ENCODE data around the gene LURAP1L.

The LURAP1L gene

GRCh38 chr9:12813960-12814876 is 39.4 kb downstream of the LURAP1L start:
- peak; percentile 92 for DNase-seq (ENCODE audit: low spot score)

- DNase-seq (ENCODE audit: low spot score): no peak
Observed at GRCh38 chr9:12814877-12815237, 40.0 kb downstream of the LURAP1L start.

- no peak for DNase-seq (ENCODE audit: low spot score)
Observed at GRCh38 chr9:12815888-12816287, 41.1 kb downstream of the LURAP1L start.

- no peak for DNase-seq (ENCODE audit: low spot score)
Observed at GRCh38 chr9:12816656-12817101, 41.9 kb downstream of the LURAP1L start.

- DNase-seq (ENCODE audit: low spot score): no peak
Observed at GRCh38 chr9:12817702-12818101, 42.9 kb downstream of the LURAP1L start.

- peak; percentile 33 for DNase-seq (ENCODE audit: low spot score)
Observed at GRCh38 chr9:12818431-12819000, 43.7 kb downstream of the LURAP1L start.

- peak; percentile 6 for DNase-seq (ENCODE audit: low spot score)
Observed at GRCh38 chr9:12819436-12820185, 44.8 kb downstream of the LURAP1L start.

- DNase-seq (ENCODE audit: low spot score): no peak
Observed at GRCh38 chr9:12822111-12822510, 47.3 kb downstream of the LURAP1L start.

GRCh38 chr9:12826924-12827565 is 52.2 kb downstream of the LURAP1L start:
- DNase-seq (ENCODE audit: low spot score): no peak

GRCh38 chr9:12833701-12834100 is 58.9 kb downstream of the LURAP1L start:
- DNase-seq (ENCODE audit: low spot score): no peak

GRCh38 chr9:12838546-12838945 is 63.7 kb downstream of the LURAP1L start:
- DNase-seq (ENCODE audit: low spot score): peak; percentile 20

GRCh38 chr9:12843735-12844134 is 68.9 kb downstream of the LURAP1L start:
- no peak for DNase-seq (ENCODE audit: low spot score)

GRCh38 chr9:12846035-12846434 is 71.2 kb downstream of the LURAP1L start:
- peak; percentile 61 for DNase-seq (ENCODE audit: low spot score)

GRCh38 chr9:12847561-12847960 is 72.7 kb downstream of the LURAP1L start:
- DNase-seq (ENCODE audit: low spot score): no peak

GRCh38 chr9:12849486-12850003 is 74.7 kb downstream of the LURAP1L start:
- no peak for DNase-seq (ENCODE audit: low spot score)

GRCh38 chr9:12851341-12852090 is 76.7 kb downstream of the LURAP1L start:
- no peak for DNase-seq (ENCODE audit: low spot score)

GRCh38 chr9:12853051-12853450 is 78.2 kb downstream of the LURAP1L start:
- DNase-seq (ENCODE audit: low spot score): no peak

GRCh38 chr9:12854221-12854620 is 79.4 kb downstream of the LURAP1L start:
- DNase-seq (ENCODE audit: low spot score): no peak

GRCh38 chr9:12855066-12855465 is 80.2 kb downstream of the LURAP1L start:
- no peak for DNase-seq (ENCODE audit: low spot score)

- DNase-seq (ENCODE audit: low spot score): no peak
Observed at GRCh38 chr9:12856603-12857002, 81.8 kb downstream of the LURAP1L start.

GRCh38 chr9:12859704-12860251 is 85.0 kb downstream of the LURAP1L start:
- peak; percentile 73 for DNase-seq (ENCODE audit: low spot score)

All from AG08395 (cell line).